Activated naive CD4-positive, alpha-beta T cell (primary cell): Measurements from ENCODE around the gene GOLGB1.
"Not testable (repeated sequence)": the region's sequence is repeated elsewhere in the genome, so short reads cannot be mapped to it uniquely, and the experiment has no call there.

Experiments used
- DNase-seq, 4 experiments: peaks; one replicate each; lab custom pipeline; 2025; lab: John Stamatoyannopoulos, UW

The GOLGB1 gene, protein sequence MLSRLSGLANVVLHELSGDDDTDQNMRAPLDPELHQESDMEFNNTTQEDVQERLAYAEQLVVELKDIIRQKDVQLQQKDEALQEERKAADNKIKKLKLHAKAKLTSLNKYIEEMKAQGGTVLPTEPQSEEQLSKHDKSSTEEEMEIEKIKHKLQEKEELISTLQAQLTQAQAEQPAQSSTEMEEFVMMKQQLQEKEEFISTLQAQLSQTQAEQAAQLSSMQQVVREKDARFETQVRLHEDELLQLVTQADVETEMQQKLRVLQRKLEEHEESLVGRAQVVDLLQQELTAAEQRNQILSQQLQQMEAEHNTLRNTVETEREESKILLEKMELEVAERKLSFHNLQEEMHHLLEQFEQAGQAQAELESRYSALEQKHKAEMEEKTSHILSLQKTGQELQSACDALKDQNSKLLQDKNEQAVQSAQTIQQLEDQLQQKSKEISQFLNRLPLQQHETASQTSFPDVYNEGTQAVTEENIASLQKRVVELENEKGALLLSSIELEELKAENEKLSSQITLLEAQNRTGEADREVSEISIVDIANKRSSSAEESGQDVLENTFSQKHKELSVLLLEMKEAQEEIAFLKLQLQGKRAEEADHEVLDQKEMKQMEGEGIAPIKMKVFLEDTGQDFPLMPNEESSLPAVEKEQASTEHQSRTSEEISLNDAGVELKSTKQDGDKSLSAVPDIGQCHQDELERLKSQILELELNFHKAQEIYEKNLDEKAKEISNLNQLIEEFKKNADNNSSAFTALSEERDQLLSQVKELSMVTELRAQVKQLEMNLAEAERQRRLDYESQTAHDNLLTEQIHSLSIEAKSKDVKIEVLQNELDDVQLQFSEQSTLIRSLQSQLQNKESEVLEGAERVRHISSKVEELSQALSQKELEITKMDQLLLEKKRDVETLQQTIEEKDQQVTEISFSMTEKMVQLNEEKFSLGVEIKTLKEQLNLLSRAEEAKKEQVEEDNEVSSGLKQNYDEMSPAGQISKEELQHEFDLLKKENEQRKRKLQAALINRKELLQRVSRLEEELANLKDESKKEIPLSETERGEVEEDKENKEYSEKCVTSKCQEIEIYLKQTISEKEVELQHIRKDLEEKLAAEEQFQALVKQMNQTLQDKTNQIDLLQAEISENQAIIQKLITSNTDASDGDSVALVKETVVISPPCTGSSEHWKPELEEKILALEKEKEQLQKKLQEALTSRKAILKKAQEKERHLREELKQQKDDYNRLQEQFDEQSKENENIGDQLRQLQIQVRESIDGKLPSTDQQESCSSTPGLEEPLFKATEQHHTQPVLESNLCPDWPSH (N-terminal part only)

GRCh38 chr3:121749276-121750086 lies at the start of gene GOLGB1:
Gene GOLGB1 (minus strand): TSS chr3:121749741. CDS start chr3:121730971, 18,770 bp downstream.
- DNase-seq, result peak; percentile 70 to 88 (median 81)

GRCh38 chr3:121796970-121797369 lies 47.4 kb upstream of the GOLGB1 start:
- DNase-seq, result no peak

GRCh38 chr3:121794264-121794983 lies 44.9 kb upstream of the GOLGB1 start:
- DNase-seq, result no peak

DNA sequence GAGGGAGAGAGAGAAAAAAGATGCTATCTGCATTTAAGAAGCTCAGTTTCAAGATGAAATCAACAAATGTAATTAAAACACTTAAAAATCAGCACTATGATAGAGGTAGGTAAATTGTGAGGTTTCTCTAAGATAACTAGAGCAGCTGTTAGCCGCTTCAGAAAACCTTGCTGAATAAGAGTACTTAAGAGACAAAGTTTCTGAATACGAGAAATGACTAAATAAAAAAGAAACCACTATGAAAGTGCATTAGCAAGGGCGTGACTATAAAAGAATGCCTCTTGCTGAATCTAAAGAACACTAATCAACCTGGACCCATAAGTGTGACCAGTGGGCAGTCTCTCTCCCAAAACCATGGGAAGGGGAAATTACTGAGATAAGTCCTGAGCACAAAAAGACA lies 43.5 kb upstream of the GOLGB1 start:
- DNase-seq, result no peak

DNA sequence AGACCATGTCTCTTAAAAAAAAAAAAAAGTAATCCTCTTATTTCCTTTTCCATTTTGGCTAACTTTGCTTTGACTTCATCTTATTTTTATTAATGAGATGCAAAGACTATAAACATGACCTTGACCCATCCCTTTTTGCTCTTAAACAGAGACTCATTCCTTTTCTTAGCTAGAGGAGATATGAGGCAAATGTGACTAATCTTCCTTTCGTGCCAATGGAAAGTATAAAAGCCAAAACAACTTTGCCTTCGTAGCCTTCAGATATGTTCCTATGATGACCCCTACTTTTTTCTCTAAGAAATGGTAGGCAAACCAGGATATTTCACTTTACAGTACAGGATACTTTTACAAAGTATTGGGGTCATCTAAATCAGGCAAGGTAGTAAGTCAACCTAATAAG lies 36.9 kb upstream of the GOLGB1 start:
- DNase-seq, result no peak

DNA sequence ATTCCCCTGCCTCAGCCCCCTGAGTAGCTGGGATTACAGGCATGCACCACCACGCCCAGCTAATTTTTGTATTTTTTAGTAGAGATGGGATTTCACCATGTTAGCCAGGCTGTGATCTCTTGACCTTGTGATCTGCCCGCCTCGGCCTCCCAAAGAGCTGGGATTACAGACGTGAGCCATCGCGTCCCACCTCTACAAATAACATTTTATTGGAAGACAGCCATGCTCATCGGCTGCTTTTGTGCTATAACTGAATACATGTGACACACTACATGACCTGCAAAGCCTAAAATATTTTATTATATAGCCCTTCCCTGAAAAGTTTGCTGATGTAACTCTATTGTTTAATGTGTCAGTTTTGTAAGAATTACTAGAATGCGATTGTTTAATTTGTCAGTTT lies 33.2 kb upstream of the GOLGB1 start:
- not testable (repeated sequence) for DNase-seq

- DNase-seq, result no peak
These were observed 32.1 kb upstream of the GOLGB1 start for GRCh38 chr3:121781611-121782010.

DNA sequence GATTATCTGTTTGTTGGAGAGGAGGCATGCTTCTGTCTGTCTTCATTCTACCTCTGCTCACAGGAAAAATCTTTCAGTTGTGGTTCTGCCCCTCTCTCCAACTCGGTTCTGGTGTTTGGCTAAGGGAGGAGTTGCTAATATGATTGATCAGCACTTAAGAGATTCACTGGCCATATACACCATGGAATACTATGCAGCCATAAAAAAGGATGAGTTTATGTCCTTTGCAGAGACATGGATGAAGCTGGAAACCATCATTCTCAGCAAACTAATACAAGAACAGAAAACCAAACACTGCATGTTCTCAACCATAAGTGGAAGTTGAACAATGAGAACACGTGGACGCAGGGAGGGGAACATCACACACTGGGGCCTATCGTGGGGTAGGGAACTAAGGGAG lies 25.6 kb upstream of the GOLGB1 start:
- not testable (repeated sequence) for DNase-seq

GRCh38 chr3:121769246-121769645 lies 19.7 kb upstream of the GOLGB1 start:
- no peak for DNase-seq

DNA sequence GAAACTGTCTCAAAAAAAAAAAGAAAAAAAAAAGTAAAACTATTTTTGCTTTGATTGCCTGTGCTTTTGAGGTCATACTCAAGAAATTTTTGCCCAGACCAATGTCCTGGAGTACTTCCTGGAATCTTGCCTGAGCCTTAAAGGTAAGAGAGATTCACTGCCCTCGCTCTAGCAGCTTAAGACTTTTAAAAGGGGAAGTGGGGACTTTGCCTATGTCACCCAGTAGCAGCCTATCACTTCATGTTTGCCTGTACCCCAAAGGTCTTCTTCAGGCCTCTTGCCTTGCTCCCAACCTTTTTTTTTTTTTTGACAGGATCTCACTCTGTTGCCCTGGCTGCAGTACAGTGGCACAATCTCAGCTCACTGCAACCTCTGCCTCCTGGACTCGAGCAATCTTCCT lies 18.9 kb upstream of the GOLGB1 start:
- no peak for DNase-seq

DNA sequence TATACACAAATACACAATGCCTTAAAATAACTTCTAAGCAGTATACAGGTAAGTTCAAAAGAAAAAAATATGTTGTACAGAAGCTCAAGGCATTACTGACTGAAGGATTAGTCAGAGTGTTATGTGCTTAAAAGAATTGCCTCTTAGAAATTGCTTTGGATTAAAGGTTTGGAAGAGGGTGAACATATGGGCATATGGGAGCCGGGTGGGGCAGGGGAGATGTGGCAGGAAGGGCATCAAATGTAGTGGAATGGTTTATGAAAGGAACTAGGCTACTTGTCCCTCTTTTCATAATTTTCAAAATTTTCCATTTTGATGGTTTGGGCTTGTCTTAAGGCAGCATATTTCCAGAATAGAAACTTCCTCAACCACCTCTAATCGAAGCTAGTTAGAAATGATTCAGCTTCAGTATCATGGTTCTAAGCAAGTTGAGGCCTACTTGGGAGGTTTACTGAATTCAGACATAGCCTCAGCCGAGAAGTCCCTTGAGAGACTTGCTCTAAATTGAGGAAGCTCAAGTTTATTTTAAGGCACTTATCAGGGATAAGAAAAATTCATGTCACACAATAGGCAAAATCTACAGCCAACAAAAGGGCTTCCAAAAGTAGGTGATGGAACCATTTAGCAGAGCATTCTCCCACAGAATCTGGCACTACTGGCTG lies 10.1 kb upstream of the GOLGB1 start:
- DNase-seq, result no peak

DNA sequence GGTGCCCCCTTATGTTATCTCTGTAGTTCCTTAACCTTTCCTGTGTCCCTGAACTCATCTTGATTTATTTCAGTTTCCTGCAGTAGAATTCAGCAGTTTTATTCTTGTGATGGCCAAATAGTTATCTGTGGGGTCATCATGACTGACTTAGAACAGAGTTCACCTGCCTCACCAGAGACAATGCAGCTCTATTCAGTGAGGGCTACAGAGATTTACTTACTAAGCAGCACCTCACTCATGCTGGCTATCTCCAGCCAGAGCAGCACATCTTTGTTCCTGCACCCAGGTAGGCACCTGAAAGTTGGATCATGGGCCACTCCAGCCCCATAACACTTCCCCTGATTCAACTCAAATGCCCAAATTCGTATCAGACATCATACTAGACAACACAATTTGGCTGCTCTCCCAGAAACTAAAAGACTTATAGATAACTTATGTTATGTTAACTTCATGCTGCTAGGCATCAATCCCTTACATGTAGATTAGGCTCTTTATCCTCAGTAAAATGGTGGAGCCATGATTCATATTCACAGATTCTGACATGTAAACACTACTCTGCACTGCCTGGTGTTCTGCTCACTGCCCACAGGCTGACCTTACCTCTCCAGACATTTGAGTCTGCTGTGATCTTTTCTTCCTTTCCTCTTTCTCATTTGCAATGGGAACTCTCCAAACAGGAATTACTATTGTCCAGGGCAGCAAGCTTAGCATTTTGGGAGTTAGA lies 9.3 kb upstream of the GOLGB1 start:
- no peak for DNase-seq

DNA sequence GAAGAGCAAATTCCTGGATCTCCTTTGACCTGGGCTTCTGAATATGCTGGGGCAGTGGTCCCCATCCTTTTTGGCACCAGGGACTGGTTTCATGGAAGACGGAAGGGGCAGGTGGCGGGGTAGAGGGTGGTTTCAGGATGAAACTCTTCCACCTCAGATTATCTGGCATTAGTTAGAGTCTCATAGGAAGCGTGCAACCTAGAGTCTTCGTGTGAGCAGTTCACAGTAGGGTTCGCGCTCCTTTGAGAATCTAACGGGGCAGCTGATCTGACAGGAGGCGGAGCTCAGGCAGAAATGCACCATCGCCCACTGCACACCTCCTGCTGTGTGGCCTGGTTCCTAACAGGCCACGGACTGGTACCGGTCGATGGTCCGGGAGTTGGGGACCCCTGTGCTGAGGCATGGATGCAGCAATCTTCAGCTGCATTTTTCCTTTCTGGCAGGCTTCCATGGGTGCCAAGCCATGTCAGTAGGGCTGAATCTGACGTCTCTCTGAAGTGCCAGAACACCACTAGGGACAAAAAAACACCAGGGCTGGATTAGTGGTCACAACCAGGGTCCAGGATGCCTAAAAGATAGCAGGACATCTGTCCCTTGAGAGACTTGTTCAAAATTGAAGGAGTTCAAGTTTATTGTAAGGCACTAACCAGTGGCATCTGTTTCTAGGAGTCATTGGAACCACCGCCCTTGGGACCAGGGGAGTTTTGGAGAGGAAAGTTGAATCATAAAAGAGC lies 8.4 kb upstream of the GOLGB1 start:
- DNase-seq, result no peak

DNA sequence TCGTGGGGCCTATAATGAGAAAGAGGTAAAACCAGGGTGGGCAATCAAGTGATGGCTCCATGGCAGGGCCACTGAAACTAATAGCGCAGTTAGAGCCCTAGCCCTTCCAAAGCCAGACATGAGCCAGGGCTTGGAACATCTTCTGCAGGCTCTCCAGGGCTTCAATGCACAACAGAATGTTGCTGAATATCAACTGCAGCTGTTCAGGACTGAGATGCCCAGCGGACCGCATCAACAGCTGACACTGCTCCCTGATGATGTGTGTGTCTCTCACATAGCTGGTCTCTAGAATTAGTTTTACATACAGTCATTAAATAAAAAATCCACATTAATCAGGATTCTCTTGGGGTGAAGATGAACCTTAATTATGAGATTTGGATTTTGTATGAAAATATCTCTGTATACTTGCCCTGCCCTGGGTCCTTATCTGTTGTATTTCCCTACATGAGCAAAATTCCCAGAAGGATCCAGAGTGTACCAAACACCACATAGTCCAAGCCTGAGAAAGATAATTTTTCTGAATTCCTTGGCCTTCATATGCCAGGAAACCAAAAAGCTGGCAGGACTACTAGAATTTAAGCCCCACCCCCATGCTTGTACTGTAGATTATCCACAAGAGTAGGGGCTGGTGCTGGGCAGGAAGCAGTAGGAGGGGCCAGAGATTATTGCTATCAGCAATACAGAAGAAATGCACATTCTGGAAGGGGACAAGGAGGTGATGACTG lies 7.7 kb upstream of the GOLGB1 start:
- no peak for DNase-seq

GRCh38 chr3:121752772-121753171 lies 3.2 kb upstream of the GOLGB1 start:
- no peak for DNase-seq

- no peak for DNase-seq
These were observed 2.7 kb upstream of the GOLGB1 start for GRCh38 chr3:121752261-121752660.

- DNase-seq, result no peak
These were observed 510 bp upstream of the GOLGB1 start for GRCh38 chr3:121750087-121750415.

DNA sequence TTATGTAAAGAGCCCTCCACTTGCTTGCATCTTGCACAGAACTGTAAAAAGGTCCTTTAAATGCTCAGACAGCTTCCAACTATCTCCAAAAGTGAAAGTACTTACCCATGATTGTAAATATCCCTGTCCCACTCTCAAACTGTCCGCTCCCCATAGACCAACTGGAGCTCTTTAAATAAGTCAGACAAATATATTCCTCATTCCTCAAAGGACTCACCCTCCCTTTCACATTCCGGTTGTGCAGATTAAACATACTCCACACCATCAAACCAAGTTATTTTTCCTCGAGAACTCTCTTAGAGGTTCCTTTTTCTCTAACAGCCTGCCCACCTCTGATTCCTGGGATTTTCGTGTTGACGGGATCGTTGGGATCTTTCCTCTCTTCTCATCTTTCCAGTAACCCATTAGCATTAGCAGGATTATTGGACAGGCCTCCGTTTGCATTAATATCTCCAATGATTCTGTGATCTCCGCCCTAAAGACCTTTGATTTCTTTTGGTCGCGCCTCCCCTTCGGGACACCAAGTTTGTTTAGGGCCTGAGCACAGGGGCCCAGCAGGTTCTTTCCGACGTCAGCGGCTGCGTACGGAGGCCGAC lies 763 bp downstream of the GOLGB1 start:
- peak in 1 of 4 experiments; percentile 16 for DNase-seq
